HUDEP-2 (cell line): ENCODE results near the gene RRAS2.

ENCODE experiments used
- DNase-seq, 76 experiments: peaks; one replicate each; lab custom pipeline; 2025; ENCODE audit not compliant: unreplicated experiment in 76 of 76; lab: John Stamatoyannopoulos, UW

The RRAS2 gene

GRCh38 chr11:14340721-14341120 lies 18.3 kb downstream of the RRAS2 start:
- DNase-seq, result no peak

DNA sequence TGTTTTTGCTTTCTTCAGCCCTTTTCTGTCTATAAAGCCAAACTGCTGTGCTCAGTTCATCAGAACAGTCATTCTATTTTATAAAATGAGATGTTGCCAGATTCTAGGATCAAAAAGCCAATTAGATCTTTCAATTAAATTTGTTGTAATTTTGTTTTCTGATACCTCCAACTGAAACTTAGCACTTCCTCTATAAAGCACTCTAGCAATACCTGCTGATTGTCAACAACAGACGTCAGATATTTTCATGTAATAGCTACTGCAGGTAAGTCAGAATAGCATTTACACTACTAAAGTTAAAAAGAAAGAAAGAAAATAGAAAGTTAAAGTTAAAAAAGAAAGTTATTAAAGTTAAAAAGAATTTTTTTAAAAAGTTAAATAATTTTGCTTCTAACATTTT lies 19.6 kb downstream of the RRAS2 start:
- DNase-seq, result no peak

DNA sequence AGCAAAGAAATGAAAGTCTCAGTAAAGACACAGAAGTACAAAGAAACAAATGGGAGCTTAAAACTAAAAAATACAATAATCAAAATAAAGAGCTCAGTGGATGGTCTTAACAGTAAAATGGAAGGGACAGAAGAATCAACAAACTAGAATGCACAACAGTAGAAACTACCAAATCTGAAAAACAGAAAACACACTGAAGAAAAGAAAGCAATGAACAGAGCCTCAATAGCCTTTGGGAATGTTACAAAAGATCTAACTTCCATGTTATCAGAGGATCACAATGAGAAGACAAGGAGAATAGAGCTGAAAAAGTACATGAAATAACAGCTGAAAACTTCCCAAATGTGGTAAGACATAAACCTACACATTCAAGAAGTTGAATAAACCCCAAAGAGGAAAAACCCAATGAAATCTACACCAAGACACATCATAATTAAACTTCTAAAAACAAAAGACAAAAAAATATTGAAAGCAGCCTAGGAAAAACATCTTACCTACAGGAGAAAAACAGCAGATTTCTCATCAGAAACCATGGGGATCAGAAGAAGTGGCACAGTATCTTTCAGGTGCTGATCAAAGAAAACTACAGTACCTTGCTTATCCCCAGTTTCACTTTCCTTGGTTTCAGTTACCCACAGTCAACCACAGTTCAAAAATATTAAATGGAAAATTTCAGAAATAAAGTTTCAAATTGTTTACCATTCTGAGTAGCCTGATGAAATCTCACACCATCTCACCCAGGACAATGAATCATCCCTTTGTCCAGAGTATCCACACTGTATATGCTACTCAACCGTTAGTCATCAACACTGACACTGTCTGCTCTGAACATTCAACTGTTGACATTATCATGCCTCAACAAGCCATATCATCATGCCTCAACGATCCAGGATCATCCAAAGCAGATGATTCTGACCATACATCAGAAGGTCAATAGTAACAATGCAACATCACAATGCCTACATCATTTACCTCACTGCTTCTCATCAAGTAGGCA lies 22.2 kb downstream of the RRAS2 start:
- DNase-seq, result no peak

DNA sequence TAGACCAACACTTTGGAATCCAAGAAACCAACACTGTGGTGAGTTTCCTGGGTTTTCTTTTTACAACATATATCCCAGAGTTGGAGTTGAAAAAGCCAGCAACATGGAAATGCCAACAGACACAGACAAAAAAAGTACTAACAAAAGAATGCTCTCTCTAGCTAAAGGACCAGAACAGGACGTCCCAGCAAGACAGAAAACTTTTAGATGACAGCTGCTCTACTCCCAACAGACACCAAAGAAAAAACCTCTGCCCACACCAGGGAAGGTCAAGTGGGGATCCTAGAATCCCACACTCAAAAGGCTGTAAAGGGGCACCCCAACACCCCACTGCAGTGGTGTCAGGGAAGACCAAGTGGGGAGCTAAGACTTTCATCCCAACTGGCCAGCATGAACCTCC lies 23.3 kb downstream of the RRAS2 start:
- no peak for DNase-seq

GRCh38 chr11:14334893-14335292 lies 24.1 kb downstream of the RRAS2 start:
- no peak for DNase-seq

GRCh38 chr11:14334192-14334591 lies 24.8 kb downstream of the RRAS2 start:
- no peak for DNase-seq

DNA sequence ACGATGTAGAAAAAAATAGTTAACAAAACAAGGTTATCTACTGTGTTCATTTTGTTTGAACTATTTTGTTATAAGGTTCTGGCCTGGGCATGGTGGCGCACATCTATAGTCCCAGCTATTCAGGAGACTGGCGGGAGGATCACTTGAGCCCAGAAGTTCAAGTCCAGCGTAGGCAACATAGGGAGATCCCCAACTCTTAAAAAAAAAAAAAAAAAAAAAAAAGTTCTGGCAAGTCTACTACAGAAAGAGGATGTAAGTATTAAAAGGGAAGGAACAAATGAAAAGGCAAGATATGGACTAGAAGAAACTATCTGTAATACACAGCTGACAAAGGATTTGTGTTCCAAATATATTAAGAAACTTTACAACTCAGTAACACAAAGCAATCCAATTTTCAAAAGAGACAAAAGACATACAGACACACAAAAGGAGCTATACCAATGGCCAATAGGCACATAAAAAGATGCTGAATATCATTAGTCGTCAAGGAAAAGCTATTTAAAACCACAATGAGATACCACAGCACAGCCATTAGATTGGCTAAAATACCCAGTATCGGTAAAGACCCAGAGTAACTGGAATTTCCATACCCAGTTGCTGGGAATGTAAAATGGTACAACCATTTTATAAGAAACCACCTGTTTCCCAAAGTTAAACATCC lies 27.4 kb downstream of the RRAS2 start:
- DNase-seq, result no peak

DNA sequence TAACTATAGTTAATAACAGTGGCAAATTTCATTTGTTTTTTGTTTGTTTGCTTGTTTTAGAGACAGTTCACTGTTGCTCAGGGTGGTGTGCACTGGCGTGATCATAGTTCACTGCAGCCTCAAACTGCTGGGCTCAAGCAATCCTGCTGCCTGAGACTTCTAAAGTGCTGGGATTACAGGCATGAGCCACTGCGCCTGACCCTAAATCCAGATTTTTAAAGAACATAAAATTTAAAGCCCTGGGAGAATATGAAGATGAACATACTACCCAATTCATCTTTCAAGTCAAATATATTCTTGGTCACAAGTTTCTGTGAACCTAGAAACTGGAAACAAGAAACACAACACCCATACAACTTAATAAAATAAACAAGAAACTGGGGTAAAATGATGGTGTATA lies 28.1 kb downstream of the RRAS2 start:
- DNase-seq, result no peak

DNA sequence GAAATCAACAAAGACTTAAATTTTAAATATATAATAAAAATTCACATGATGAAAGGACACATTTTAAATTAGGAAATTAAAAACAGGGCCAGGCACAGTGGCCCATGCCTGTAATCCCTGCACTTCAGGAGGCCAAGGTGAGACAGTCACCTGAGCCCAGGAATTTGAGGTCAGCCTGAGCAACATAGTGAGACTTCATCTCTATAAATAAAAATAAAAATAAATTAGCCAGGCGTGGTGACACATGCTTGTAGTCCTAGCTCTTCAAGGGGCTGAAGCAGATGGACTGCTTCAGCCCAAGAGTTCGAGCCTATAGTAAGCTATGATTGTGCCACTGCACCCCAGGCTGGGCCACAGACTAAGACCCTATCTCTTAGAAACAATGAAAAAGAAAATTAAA lies 29.3 kb downstream of the RRAS2 start:
- no peak for DNase-seq

DNA sequence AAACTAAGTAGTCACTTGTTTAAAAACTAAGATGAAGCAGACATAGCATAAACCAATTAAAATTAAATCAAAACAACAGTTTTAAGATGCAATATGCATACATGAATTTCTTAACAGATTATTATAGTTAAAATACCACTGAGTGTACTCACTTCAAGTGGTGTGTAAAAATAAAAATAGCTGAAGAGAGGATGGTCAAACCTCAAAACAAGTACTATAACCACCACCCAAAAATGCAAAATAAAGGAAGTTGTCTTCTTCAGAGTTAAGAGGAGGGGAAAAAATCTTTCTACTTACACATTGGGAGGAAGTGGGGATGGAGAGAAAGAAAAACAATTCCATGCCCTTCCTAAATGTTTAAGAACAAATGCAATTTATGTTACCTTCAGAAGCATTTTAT lies 31.9 kb downstream of the RRAS2 start:
- no peak for DNase-seq

DNA sequence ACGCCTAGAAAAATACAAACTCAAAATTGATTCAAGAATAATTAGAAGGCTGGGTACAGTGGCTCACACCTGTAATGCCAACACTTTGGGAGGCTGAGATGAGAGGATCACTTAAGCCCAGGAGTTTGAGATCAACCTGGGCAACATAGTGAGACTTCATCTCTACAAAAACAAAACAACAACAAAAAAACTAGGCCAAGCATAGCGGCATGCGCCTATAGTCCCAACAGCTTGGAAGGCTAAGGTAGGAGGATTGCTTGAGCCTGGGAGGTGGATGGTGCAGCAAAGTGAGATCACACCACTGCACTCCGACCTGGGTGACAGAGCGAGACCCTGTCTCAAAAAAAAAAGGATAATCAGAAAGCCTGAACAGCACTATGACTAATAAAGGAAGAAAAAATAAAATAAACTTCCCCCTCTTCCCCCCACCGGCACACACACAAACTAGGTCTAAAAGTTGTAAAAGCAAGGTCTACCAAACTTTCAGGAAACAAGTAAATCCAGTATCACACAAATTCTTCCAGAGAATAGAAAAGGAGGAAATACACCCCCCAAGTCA lies 35.8 kb downstream of the RRAS2 start:
- no peak for DNase-seq

- DNase-seq, result no peak
Observed at GRCh38 chr11:14322510-14322909, 36.5 kb downstream of the RRAS2 start.

- DNase-seq, result no peak
Observed at GRCh38 chr11:14320020-14320419, 39.0 kb downstream of the RRAS2 start.

DNA sequence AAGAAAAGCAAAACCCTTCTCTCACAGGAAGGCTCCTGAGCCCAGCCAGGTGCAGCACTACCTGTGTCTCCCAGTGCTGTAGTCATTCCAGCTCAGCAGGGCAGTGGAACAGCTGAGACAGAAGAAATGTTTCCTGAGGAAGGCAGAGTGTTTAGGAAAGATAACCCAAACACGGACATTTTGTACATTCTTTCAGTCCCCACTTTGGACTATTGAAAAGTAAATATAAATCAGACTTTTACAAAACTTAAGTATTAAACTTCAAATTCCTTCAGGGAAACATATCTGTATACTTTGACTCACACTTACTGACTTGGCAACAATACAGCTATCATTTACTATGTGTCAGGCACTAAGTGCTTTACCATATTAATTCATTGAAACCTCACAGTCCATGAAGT lies 40.4 kb downstream of the RRAS2 start:
- DNase-seq, result no peak

DNA sequence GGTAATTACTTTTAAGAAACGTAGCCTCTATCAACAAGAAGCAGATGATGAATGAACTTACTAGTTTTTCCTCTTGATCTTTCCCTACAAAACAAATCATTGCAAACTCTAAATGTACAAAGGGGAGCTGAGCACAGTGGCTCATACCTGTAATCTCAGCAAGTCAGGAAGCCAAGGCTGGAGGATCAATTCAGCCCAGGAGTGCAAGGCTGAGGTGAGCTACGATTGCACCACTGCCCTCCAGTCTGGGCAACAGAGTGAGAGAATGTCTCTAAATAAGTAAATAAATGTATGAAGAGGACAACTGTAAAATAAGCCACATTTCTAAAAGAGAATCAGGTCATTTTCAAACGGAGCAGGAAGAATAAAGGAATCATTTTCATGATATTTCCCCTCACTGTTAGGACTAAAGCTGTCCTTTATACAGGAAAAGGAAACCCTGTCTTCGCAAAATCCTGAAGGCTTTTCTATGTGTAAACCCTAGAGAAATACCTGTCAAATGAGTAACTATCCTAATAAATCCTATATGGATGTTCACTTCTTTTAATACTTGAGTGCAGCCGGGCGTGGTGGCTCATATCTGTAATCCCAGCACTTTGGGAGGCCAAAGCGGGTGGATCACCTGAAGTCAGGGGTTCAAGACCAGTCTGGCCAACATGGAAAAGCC lies 41.2 kb downstream of the RRAS2 start:
- DNase-seq, result no peak

- no peak for DNase-seq
Observed at GRCh38 chr11:14315130-14315529, 43.9 kb downstream of the RRAS2 start.

DNA sequence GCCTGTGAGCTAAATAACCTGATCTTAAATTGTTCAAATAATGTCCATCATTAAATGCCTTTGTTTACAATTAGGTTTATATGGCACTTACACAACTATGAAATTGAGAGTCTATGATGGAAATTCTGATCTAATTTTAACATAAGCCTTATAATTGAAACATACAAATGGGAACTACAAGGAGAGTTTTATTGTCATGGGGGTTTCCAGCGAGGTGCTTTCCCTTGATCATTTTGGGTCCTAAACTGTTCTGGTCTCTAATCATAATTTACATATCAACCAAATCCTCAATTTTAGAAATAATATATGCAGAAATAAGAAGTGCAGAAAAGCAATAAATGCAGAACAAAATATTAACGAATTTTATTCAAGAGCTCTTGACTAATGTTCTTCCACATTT lies 44.9 kb downstream of the RRAS2 start:
- no peak for DNase-seq

DNA sequence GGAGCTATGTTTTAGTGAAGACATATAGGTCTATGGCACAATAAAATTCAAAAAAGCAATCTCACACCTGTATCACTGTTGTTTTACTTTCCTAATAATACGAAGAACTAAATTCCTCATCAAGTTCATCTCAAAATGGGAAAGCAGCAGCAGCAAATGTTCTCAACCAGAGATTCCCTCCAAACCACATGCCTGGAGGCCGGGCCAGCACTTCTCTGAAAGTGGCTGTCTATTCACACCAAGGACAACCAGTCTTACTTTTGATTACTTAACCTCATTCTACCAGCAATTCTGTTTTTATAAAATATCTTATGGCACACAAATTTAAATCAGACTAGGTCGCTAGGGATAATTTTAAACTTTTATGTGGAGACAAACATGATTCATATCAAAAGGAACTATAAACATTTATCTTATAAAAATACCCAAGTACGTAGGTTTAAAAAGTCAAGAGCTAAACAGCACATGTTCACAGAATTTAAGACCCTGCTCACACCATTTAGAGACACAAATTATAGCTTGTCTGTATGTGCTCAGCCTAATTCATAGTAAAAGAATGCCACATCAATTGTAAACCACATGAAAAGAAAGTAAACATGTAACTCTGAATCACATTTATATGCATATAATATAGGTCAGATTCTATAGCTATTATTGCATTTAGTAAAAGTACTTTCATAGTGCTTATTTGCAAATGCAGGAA lies 46.1 kb downstream of the RRAS2 start:
- DNase-seq, result no peak

- DNase-seq, result no peak
Observed at GRCh38 chr11:14310679-14311078, 48.3 kb downstream of the RRAS2 start.

GRCh38 chr11:14309425-14310192 lies 49.4 kb downstream of the RRAS2 start:
- no peak for DNase-seq
